ENCODE measurements around the gene GPR139. TPM values are rescaled to one million over a fixed set of nuclear protein-coding genes. Genes with fewer than 3 reads are reported as not detected.

Gene GPR139
- total RNA-seq, 1 donor from 2014 or later: not detected

GRCh38 chr16:20040011-20040410 lies 33.7 kb downstream of the GPR139 start:
- Mint-ChIP-seq H3K4me3 (no peak overlapping the region), H3K36me3 (ENCODE audit: low read depth) (no peaks in the 10 kb centered on the region), H3K27me3 (no peaks in the 10 kb centered on the region), H3K9me3 (no peaks in the 10 kb centered on the region), H3K4me1 (no peaks in the 10 kb centered on the region), H3K27ac (no peak overlapping the region)
- intact Hi-C loops (cut with micrococcal nuclease): no loop called here
- DNase-seq: no peak

GRCh38 chr16:20029611-20030010 lies 44.1 kb downstream of the GPR139 start:
- Mint-ChIP-seq H3K4me1 (no peaks in the 10 kb centered on the region), H3K27ac (no peak overlapping the region), H3K27me3 (no peaks in the 10 kb centered on the region), H3K36me3 (ENCODE audit: low read depth) (no peaks in the 10 kb centered on the region), H3K4me3 (no peak overlapping the region), H3K9me3 (peaks cover 9% of the 10 kb centered on the region)
- DNase-seq: no peak
- intact Hi-C loops (cut with micrococcal nuclease): no loop called here

- Mint-ChIP-seq H3K9me3 (peaks cover 5% of the 10 kb centered on the region), H3K27ac (no peak overlapping the region), H3K36me3 (ENCODE audit: low read depth) (no peaks in the 10 kb centered on the region), H3K27me3 (no peaks in the 10 kb centered on the region), H3K4me1 (no peaks in the 10 kb centered on the region), H3K4me3 (no peak overlapping the region)
- intact Hi-C loops (cut with micrococcal nuclease): no loop called here
- no peak for DNase-seq
Observed at GRCh38 chr16:20026361-20027072, 47.2 kb downstream of the GPR139 start.

- Mint-ChIP-seq H3K27ac (no peak overlapping the region), H3K4me1 (no peaks in the 10 kb centered on the region), H3K4me3 (no peak overlapping the region), H3K36me3 (ENCODE audit: low read depth) (no peaks in the 10 kb centered on the region), H3K27me3 (no peaks in the 10 kb centered on the region), H3K9me3 (peaks cover 4% of the 10 kb centered on the region)
- peak; percentile 57 for DNase-seq
- intact Hi-C loops (cut with micrococcal nuclease): no loop called here
Observed at GRCh38 chr16:20023190-20023589, 50.5 kb downstream of the GPR139 start.

- intact Hi-C loops (cut with micrococcal nuclease): no loop called here
- peaks cover 4% of the 10 kb centered on the region for H3K9me3 Mint-ChIP-seq
- H3K27me3 Mint-ChIP-seq: no peaks in the 10 kb centered on the region
- no peak overlapping the region for H3K27ac Mint-ChIP-seq
- H3K4me1 Mint-ChIP-seq: no peaks in the 10 kb centered on the region
- H3K4me3 Mint-ChIP-seq: no peak overlapping the region
- DNase-seq: no peak
- no peaks in the 10 kb centered on the region for H3K36me3 Mint-ChIP-seq (ENCODE audit: low read depth)
Observed at GRCh38 chr16:20020976-20021375, 52.7 kb downstream of the GPR139 start.

- H3K27ac Mint-ChIP-seq: no peak overlapping the region
- no peaks in the 10 kb centered on the region for H3K4me1 Mint-ChIP-seq
- H3K9me3 Mint-ChIP-seq: peaks cover 4% of the 10 kb centered on the region
- DNase-seq: no peak
- intact Hi-C loops (cut with micrococcal nuclease): no loop called here
- no peaks in the 10 kb centered on the region for H3K27me3 Mint-ChIP-seq
- H3K36me3 Mint-ChIP-seq (ENCODE audit: low read depth): no peaks in the 10 kb centered on the region
- no peak overlapping the region for H3K4me3 Mint-ChIP-seq
Observed at GRCh38 chr16:20020083-20020482, 53.6 kb downstream of the GPR139 start.

- Mint-ChIP-seq H3K4me1 (no peaks in the 10 kb centered on the region), H3K36me3 (ENCODE audit: low read depth) (no peaks in the 10 kb centered on the region), H3K9me3 (no peaks in the 10 kb centered on the region), H3K27ac (no peak overlapping the region), H3K4me3 (no peak overlapping the region), H3K27me3 (no peaks in the 10 kb centered on the region)
- DNase-seq: no peak
- intact Hi-C loops (cut with micrococcal nuclease): no loop called here
Observed at GRCh38 chr16:20016234-20016633, 57.5 kb downstream of the GPR139 start.

- no peak for DNase-seq
- Mint-ChIP-seq H3K36me3 (ENCODE audit: low read depth) (no peaks in the 10 kb centered on the region), H3K4me3 (no peak overlapping the region), H3K9me3 (no peaks in the 10 kb centered on the region), H3K4me1 (no peaks in the 10 kb centered on the region), H3K27ac (no peak overlapping the region), H3K27me3 (no peaks in the 10 kb centered on the region)
- intact Hi-C loops (cut with micrococcal nuclease): no loop called here
Observed at GRCh38 chr16:20004931-20005330, 68.8 kb downstream of the GPR139 start.

- Mint-ChIP-seq H3K27me3 (no peaks in the 10 kb centered on the region), H3K4me1 (no peaks in the 10 kb centered on the region), H3K27ac (no peak overlapping the region), H3K36me3 (ENCODE audit: low read depth) (no peaks in the 10 kb centered on the region), H3K4me3 (no peak overlapping the region), H3K9me3 (no peaks in the 10 kb centered on the region)
- no peak for DNase-seq
- intact Hi-C loops (cut with micrococcal nuclease): no loop called here
Observed at GRCh38 chr16:20002936-20003335, 70.8 kb downstream of the GPR139 start.

- no peak overlapping the region for H3K4me3 Mint-ChIP-seq
- no peaks in the 10 kb centered on the region for H3K36me3 Mint-ChIP-seq (ENCODE audit: low read depth)
- H3K27me3 Mint-ChIP-seq: no peaks in the 10 kb centered on the region
- no peaks in the 10 kb centered on the region for H3K9me3 Mint-ChIP-seq
- H3K4me1 Mint-ChIP-seq: no peaks in the 10 kb centered on the region
- DNase-seq: no peak
- intact Hi-C loops (cut with micrococcal nuclease): no loop called here
- no peak overlapping the region for H3K27ac Mint-ChIP-seq
Observed at GRCh38 chr16:20001856-20002707, 71.6 kb downstream of the GPR139 start.

GRCh38 chr16:19997734-19998133 lies 76.0 kb downstream of the GPR139 start:
- Mint-ChIP-seq H3K4me1 (no peaks in the 10 kb centered on the region), H3K27me3 (no peaks in the 10 kb centered on the region), H3K4me3 (no peak overlapping the region), H3K36me3 (ENCODE audit: low read depth) (no peaks in the 10 kb centered on the region), H3K9me3 (no peaks in the 10 kb centered on the region), H3K27ac (no peak overlapping the region)
- intact Hi-C loops (cut with micrococcal nuclease): no loop called here
- no peak for DNase-seq

- Mint-ChIP-seq H3K36me3 (ENCODE audit: low read depth) (no peaks in the 10 kb centered on the region), H3K9me3 (no peaks in the 10 kb centered on the region), H3K27ac (no peak overlapping the region), H3K4me3 (no peak overlapping the region), H3K27me3 (no peaks in the 10 kb centered on the region), H3K4me1 (no peaks in the 10 kb centered on the region)
- intact Hi-C loops (cut with micrococcal nuclease): no loop called here
- no peak for DNase-seq
Observed at GRCh38 chr16:19997264-19997663, 76.4 kb downstream of the GPR139 start.

GRCh38 chr16:19994466-19995170 lies 79.1 kb downstream of the GPR139 start:
- Mint-ChIP-seq H3K4me3 (no peak overlapping the region), H3K4me1 (no peaks in the 10 kb centered on the region)
- DNase-seq: no peak

GRCh38 chr16:19991614-19992013 lies 82.1 kb downstream of the GPR139 start:
- H3K27me3 Mint-ChIP-seq: no peaks in the 10 kb centered on the region
- DNase-seq: no peak
- no peaks in the 10 kb centered on the region for H3K9me3 Mint-ChIP-seq
- intact Hi-C loops (cut with micrococcal nuclease): no loop called here
- no peak overlapping the region for H3K4me3 Mint-ChIP-seq
- H3K27ac Mint-ChIP-seq: no peak overlapping the region
- no peaks in the 10 kb centered on the region for H3K36me3 Mint-ChIP-seq (ENCODE audit: low read depth)
- no peaks in the 10 kb centered on the region for H3K4me1 Mint-ChIP-seq

More at GRCh38 chr16:19994466-19995170, 79.1 kb downstream of the GPR139 start:
- H3K27ac Mint-ChIP-seq: no peak overlapping the region
- no peaks in the 10 kb centered on the region for H3K27me3 Mint-ChIP-seq
- no peaks in the 10 kb centered on the region for H3K36me3 Mint-ChIP-seq (ENCODE audit: low read depth)
- intact Hi-C loops (cut with micrococcal nuclease): no loop called here
- H3K9me3 Mint-ChIP-seq: no peaks in the 10 kb centered on the region

All from activated CD4-positive, alpha-beta T cell treated with anti-CD3 and anti-CD28 coated beads, Interleukin-2, amount 10 ng/mL, durations not matched to agents 24 days and 14 days (primary cell).